Activated T-helper 2 cell treated with anti-CD3 and anti-CD28 coated beads, Interferon-gamma antibody, Interleukin-2, Interleukin-4, amounts not matched to agents 10 μg/mL and 5 μg/mL and 100 μg/mL, durations not matched to agents 14 hours and 24 hours and 36 hours (primary cell): ENCODE data around the gene SLC34A1. TPM values are rescaled to one million over a fixed set of nuclear protein-coding genes. Genes with fewer than 3 reads are reported as not detected.

Experiments used
- DNase-seq: peaks from one replicate; pipeline ENCODE4 v3.0.0; 2021; ENCODE audit warnings: low spot score
- H3K27ac Mint-ChIP-seq: one replicate; pipeline ENCODE4 v1.8.0; 2021; ENCODE audit warnings: mixed read lengths
- H3K27me3 Mint-ChIP-seq: one replicate; pipeline ENCODE4 v1.8.0; 2021; ENCODE audit warnings: low read depth, mixed read lengths
- H3K36me3 Mint-ChIP-seq: one replicate; pipeline ENCODE4 v1.8.0; 2021; ENCODE audit warnings: low read depth, mixed read lengths
- H3K4me1 Mint-ChIP-seq: one replicate; pipeline ENCODE4 v1.8.0; 2021; ENCODE audit warnings: low read depth, mixed read lengths
- H3K4me3 Mint-ChIP-seq: one replicate; pipeline ENCODE4 v1.8.0; 2021; ENCODE audit warnings: low read depth, mild to moderate bottlenecking, moderate library complexity, mixed read lengths
- H3K9me3 Mint-ChIP-seq: one replicate; pipeline ENCODE4 v1.8.0; 2021; ENCODE audit warnings: mixed read lengths
- intact Hi-C: fragments of 100-400 bp; cut with micrococcal nuclease; formaldehyde crosslinking; loops from one replicate; pipeline ENCODE4 v1.15.1; 2023
- total RNA-seq: library from RNA; stranded (reverse); gene quantifications from 2 replicates; pipeline ENCODE4 v1.2.3, GENCODE V29; 2022

The SLC34A1 gene
- total RNA-seq, 1 donor from 2014 or later: not detected

GRCh38 chr5:177421062-177421798 is 37.0 kb downstream of the SLC34A1 start:
- intact Hi-C loops: no loop called here
- Mint-ChIP-seq H3K4me1 (peaks cover 15% of the 10 kb centered on the region), H3K36me3 (no peaks in the 10 kb centered on the region), H3K27ac (no peak overlapping the region), H3K9me3 (no peaks in the 10 kb centered on the region), H3K4me3 (no peak overlapping the region), H3K27me3 (no peaks in the 10 kb centered on the region)
- DNase-seq: no peak

DNA sequence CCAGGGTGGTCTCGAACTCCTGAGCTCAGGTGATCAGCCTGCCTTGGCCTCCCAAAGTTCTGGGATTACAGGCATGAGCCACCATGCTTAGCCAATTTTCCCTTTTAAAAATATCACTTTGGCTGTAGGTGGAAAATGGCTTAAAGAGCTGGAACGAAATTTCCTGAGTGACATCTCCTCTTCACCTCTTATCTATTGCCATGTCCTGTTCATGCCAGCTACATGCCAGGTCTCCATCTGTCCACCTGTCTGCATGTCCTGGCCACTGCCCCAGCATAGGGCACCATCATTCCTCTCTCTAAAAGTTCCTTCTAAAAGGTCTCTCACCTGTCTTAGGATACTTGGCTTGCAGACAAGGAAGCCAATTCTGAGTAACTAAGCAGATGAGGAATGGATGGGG is 39.4 kb downstream of the SLC34A1 start:
- H3K36me3 Mint-ChIP-seq: peaks cover 12% of the 10 kb centered on the region
- no peak overlapping the region for H3K27ac Mint-ChIP-seq
- H3K9me3 Mint-ChIP-seq: no peaks in the 10 kb centered on the region
- H3K4me1 Mint-ChIP-seq: peaks cover 23% of the 10 kb centered on the region
- intact Hi-C loops: no loop called here
- DNase-seq: no peak
- no peaks in the 10 kb centered on the region for H3K27me3 Mint-ChIP-seq
- H3K4me3 Mint-ChIP-seq: no peak overlapping the region

DNA sequence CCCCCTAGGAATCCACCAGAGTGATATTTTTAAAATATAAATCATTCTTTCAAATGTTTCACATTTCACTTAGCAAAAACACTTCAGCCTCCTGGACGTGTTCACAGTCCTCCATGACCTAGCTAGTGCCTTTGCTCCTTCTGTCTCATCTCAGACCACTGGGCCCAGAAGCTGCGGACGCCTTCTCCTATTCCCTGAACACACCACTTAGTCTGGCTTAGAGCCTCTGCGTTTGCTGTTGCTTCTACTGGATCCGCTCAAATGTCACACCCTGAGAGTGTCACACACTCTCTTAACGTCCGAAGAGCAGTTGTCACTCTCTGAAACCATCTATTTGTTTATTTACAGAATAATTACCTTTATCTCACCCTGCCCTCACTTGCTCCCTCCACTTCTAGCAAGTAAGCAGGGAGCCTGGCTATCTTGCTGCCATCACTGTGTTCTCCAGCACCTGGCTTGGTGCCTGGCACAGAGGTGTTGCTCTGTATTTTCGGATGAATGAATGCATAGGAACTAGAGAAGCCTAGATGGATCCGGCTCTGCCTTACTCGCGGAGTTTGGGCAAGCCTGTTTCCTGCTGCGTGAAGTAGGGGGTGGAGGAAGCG is 41.1 kb downstream of the SLC34A1 start:
- H3K36me3 Mint-ChIP-seq: peaks cover 29% of the 10 kb centered on the region
- intact Hi-C loops: loop anchor here (5.0 kb wide), 1 partner anchor 33 kb away; no protein-coding TSS in a partner anchor
- H3K9me3 Mint-ChIP-seq: no peaks in the 10 kb centered on the region
- no peak for DNase-seq
- peak overlapping the region; percentile 82 for H3K4me3 Mint-ChIP-seq
- H3K4me1 Mint-ChIP-seq: peaks cover 39% of the 10 kb centered on the region
- peak overlapping the region; percentile 82 for H3K27ac Mint-ChIP-seq
- no peaks in the 10 kb centered on the region for H3K27me3 Mint-ChIP-seq

GRCh38 chr5:177425801-177426565 is 41.7 kb downstream of the SLC34A1 start:
- no peaks in the 10 kb centered on the region for H3K27me3 Mint-ChIP-seq
- H3K36me3 Mint-ChIP-seq: peaks cover 36% of the 10 kb centered on the region
- peak overlapping the region; percentile 82 for H3K27ac Mint-ChIP-seq
- peak; percentile 99 for DNase-seq
- intact Hi-C loops: loop anchor here (1.0 to 5.0 kb wide), 7 partner anchors 22 to 889 kb away; partner anchors contain the start of genes PDLIM7 and RNF44
- no peaks in the 10 kb centered on the region for H3K9me3 Mint-ChIP-seq
- H3K4me1 Mint-ChIP-seq: peaks cover 46% of the 10 kb centered on the region
- peak overlapping the region; percentile 82 for H3K4me3 Mint-ChIP-seq

DNA sequence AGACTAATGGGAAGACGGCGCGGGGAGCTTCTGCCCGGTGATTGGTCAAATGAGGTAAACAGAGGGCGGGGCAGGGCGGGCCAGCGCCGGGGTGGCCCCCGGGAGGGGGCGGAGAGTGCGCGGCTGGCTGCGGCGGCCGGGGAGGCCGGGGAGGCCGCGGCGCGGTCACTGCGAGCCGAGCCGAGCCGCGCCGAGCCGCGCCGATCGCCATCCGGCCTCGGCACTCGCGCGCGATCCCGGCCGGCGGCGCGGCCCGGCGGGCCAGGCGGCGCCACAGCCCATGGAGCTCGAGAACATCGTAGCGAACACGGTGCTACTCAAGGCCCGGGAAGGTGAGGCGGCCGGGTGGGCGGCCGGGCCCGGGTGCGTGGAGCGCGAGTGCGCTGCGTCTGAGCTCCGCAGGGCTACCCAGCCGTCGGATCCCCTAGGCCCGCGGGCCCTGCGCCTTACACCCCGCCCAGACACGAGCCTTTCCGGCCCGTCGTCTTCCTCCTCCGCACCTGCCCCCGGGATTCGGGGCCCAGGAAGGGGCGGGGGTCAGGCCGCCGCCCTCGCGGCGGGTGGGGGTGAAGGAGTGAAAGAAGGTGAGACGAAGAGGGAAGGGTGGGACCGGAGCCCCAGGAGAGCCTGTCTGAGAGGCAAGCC is 42.5 kb downstream of the SLC34A1 start, which contains the start of gene GRK6:
Gene GRK6, plus strand, starts transcription at position 111 of the 645 bp plus-strand sequence. Its CDS starts 170 bp downstream, at position 281.
- H3K9me3 Mint-ChIP-seq: no peaks in the 10 kb centered on the region
- H3K4me3 Mint-ChIP-seq: peak within 1 kb of the TSS; percentile 91
- peaks cover 53% of the 10 kb centered on the region for H3K4me1 Mint-ChIP-seq
- peak within 1 kb of the TSS; percentile 95 for H3K27ac Mint-ChIP-seq
- DNase-seq: peak; percentile 74
- H3K27me3 Mint-ChIP-seq: no peaks in the 10 kb centered on the region
- peaks cover 41% of the 10 kb centered on the region for H3K36me3 Mint-ChIP-seq
- intact Hi-C loops: loop anchor here (1.0 to 5.0 kb wide), 7 partner anchors 22 to 890 kb away; partner anchors contain the start of genes PDLIM7 and RNF44

DNA sequence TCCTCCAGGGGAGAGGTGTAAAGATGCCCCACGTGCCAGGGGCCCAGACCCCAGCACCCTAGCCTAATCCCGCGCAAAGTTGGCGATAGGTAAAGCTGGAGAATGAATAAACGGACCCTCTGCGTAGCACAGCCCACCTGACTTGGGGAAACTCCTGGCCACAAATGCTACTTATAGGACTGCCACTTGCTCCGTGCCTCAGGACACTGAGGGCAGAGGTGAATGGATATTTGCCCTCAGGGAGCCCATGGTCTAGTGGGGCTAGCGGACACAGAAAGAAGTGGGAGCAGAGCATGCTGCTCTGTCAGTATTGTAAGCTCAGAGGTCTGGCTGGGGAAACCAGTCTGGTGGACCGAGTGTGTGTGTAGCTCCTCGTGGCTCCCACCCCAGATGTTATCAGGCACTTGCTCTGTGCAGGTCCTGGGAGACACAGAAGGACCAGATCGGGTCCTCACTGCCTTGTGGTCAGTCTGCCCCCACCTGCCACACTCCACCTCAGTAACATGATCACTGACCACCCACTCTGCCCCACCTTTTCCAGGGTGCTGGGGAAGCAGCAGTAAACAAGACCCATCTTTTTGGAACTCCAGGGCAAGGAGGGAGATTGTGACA is 43.1 kb downstream of the SLC34A1 start:
- intact Hi-C loops: loop anchor here (2.0 to 5.0 kb wide), 3 partner anchors 35 to 891 kb away; partner anchors contain the start of genes PDLIM7 and RNF44
- Mint-ChIP-seq H3K4me1 (peaks cover 58% of the 10 kb centered on the region), H3K27ac (peak overlapping the region; percentile 95), H3K9me3 (no peaks in the 10 kb centered on the region), H3K27me3 (no peaks in the 10 kb centered on the region), H3K36me3 (peaks cover 47% of the 10 kb centered on the region), H3K4me3 (peak overlapping the region; percentile 91)
- DNase-seq: no peak

DNA sequence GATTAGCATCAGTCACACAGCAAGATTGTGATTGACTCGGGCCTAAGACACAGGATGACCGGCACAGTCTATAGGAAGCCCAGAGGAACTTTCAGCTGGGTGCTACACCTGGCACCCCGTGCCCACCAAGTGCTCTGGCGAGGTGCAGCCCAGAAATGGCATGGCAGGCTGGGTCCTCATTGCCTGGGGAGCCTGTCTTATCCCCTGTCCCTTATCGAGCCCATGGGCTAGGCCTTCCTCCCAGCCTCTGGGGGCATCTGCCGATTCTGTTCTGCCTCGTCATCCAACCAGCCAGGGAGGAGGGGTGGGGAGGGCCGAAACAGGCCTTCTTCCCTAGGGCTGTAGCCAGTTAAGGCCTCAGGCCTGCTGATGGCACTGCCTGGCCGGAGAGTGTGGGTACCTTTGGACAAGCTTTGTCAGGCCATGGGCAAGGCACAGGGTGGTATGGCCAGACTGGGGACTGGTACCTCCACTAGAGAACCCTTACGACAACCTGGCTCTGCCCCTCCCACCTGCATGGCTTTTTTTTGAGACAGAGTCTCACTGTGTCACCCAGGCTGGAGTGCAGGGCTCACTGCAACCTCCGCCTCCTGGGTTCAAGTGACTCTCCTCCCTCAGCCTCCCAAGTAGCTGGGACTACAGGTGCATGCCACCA is 43.8 kb downstream of the SLC34A1 start:
- Mint-ChIP-seq H3K4me1 (peaks cover 59% of the 10 kb centered on the region), H3K36me3 (peaks cover 53% of the 10 kb centered on the region), H3K27me3 (no peaks in the 10 kb centered on the region), H3K27ac (peak overlapping the region; percentile 95), H3K4me3 (peak overlapping the region; percentile 91), H3K9me3 (no peaks in the 10 kb centered on the region)
- intact Hi-C loops: loop anchor here (2.0 to 5.0 kb wide), 4 partner anchors 19 to 891 kb away; partner anchors contain the start of genes PDLIM7, PRR7 and RNF44
- no peak for DNase-seq

- Mint-ChIP-seq H3K27ac (peak overlapping the region; percentile 95), H3K27me3 (no peaks in the 10 kb centered on the region)
- no peak for DNase-seq
Measured at GRCh38 chr5:177428574-177429217, 44.5 kb downstream of the SLC34A1 start.

DNA sequence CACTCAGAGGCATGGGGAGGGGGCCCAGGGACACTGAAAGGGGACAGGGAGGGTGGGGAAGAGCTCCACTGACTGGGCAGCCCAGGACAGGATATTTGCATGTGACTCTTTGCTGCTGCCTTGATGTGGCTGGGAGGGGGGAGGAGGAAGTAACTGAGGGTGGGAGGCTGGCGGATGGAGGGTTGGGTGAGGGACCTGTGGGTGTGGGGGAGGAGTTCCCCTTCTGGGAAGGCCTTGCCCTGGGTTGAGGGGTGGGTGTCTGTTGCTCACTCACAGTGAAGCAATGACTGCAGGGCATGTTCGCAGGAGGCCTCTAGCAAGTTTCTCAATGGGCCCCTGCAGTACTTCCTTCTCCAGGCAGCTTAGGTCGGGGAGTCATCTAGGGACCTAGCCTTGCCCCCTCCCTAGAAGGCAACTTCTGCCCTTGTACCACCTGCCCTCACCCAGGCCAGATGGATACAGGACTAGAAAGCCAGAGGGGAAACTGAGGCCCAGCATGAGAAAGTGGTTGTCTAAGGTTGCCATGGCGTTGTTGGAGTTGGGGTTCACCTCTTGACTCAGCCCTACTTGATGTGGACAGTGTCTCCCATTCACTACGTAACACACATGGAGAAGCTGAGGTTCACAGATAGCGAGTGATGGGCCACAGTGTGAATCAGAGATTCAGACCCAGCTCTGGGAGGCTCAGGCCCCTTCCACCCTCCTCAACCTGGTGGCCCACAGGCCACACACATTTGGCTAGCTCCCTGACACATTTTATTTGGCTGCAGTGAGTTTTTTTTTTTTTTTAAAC is 45.2 kb downstream of the SLC34A1 start:
- peaks cover 65% of the 10 kb centered on the region for H3K36me3 Mint-ChIP-seq
- peak overlapping the region; percentile 95 for H3K27ac Mint-ChIP-seq
- DNase-seq: peak; percentile 79
- no peaks in the 10 kb centered on the region for H3K9me3 Mint-ChIP-seq
- intact Hi-C loops: loop anchor here (1.0 to 5.0 kb wide), 4 partner anchors 17 to 78 kb away; partner anchors contain the start of genes LMAN2 and PRR7
- peak overlapping the region; percentile 91 for H3K4me3 Mint-ChIP-seq
- H3K4me1 Mint-ChIP-seq: peaks cover 61% of the 10 kb centered on the region
- no peaks in the 10 kb centered on the region for H3K27me3 Mint-ChIP-seq

More at GRCh38 chr5:177428574-177429217, 44.5 kb downstream of the SLC34A1 start:
- intact Hi-C loops: loop anchor here (1.0 to 5.0 kb wide), 4 partner anchors 18 to 77 kb away; partner anchors contain the start of genes LMAN2 and PRR7
- peak overlapping the region; percentile 91 for H3K4me3 Mint-ChIP-seq
- H3K36me3 Mint-ChIP-seq: peaks cover 59% of the 10 kb centered on the region
- no peaks in the 10 kb centered on the region for H3K9me3 Mint-ChIP-seq
- peaks cover 63% of the 10 kb centered on the region for H3K4me1 Mint-ChIP-seq

DNA sequence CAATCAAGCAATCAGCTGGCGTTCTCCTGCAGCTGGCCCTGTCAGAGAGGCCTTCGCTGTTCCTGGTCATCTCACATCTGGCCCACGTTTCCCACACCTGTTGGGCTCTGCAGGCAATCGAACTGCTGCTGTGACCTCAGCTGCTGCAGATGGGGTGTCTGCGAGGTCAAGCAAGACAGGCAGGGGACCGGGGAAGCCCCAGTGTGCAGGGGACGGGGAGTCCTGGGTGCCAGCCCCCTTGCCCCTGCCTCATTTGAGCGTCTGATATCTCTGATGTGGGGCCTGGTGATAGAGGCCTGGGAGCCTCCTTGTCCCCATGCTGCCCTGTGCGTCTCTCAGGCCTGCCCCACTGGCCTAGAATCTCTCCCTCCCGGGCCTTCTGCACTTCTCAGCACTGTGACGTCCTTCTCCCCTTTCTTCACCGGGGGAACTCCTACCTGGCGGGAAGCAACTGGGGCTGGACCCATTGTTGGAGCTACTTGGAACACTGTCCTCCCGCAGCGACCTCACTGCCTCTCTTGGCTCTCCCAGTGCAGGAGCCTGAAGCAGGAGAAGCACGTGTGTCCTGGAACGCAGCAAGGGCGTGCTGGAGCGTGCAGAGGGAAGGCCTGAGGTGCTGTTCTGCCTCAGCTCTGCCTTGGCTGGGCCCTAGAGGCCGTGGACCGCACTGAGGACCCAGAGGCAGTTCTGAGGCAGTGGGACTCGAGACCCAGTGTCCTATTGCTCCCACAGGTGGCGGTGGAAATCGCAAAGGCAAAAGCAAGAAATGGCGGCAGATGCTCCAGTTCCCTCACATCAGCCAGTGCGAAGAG is 46.1 kb downstream of the SLC34A1 start:
- Mint-ChIP-seq H3K27me3 (no peaks in the 10 kb centered on the region), H3K9me3 (no peaks in the 10 kb centered on the region), H3K36me3 (peaks cover 74% of the 10 kb centered on the region), H3K27ac (peak overlapping the region; percentile 95), H3K4me1 (peaks cover 60% of the 10 kb centered on the region), H3K4me3 (peak overlapping the region; percentile 91)
- no peak for DNase-seq
- intact Hi-C loops: no loop called here
